Activated CD4-positive, CD25-positive, alpha-beta regulatory T cell treated with anti-CD3 and anti-CD28 coated beads, Interleukin-2, amount 50 U/mL, for 24 hours (primary cell): Measurements from ENCODE around the gene PLXNA1.

Experiments
- ATAC-seq, 2 donors: fragments of 150-1000 bp; cut with Tn5 transposase; one replicate each; pipeline ENCODE4 v1.10.0; 2021; ENCODE audit warnings: mild to moderate bottlenecking in 1 of 2, moderate library complexity in 1 of 2

The PLXNA1 gene

DNA sequence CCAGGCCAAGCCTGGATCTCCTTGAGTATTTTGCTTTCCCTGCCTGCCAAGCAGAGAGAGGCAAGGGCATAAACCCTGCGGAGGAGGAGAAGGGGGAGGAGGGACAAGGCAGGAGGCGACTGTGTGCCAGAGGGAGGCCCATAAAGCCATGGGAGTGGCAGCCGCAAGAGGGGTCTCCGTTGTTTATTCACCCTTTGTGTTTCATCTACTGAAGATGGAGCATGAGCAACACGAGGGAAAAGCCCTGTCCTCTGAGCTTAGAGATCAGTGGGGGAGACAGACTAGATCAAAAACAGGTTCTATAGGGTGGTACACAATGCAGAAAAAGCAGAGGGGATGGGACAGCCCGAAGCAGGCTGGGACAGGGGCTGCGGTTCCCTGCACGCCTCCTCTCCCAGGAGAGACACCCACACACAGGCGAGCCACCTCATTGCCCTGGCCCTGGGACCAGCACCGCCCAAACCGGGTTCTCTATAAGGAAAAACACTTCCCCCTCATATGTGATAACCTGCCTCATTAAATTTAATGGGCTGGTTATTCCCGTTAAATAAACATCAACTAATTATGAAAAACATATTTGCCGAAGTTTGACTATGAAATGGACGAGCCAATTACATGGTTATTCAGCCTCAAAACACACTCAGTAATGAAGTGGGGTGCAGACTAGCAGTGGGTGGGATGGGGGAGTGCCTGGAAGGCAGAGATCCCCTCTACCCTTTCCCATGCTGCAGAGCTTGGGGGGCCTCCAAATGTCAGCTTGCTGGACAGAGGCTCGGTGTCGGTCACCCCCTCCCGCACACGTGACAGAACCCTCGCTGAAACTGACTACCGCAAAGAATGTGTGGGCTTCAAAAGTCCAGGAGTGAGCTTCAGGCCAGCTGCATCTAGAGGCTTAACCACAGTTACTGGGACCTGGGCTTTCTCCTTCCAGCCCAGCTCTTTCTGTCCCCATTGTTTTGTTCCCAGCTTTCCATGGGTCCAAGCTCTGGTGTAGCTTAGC lies 14.2 kb upstream of the PLXNA1 start:
- ATAC-seq: no peak

- no peak for ATAC-seq
Observed at GRCh38 chr3:126969586-126969985, 13.3 kb upstream of the PLXNA1 start.

GRCh38 chr3:126970101-126970500 lies 12.8 kb upstream of the PLXNA1 start:
- ATAC-seq: no peak

GRCh38 chr3:126970921-126971320 lies 12.0 kb upstream of the PLXNA1 start:
- ATAC-seq: no peak

DNA sequence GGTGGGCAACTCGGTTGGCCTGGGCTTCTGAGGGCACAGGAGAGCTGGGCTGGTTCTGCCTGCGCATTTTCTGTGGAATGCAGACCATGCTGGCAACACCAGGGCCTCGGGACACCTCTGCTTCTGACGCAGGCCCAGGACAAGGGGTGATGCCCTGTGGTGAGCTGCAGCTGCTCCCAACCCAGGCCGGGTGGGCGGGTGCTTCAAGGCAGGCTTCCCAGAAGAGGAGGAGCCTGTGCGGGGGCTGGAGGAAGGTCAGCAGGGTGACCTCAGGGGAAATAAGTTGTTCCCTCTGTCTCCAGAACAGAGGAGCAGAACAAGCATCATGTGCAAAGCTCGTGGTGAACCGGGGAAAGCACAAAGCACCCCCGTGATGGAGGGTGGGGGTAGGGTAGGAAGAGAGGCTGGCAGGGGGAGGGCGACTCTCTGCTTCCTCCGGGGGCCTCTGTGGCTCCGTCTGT lies 11.0 kb upstream of the PLXNA1 start:
- no peak for ATAC-seq

GRCh38 chr3:126972866-126973265 lies 10.0 kb upstream of the PLXNA1 start:
- ATAC-seq: no peak

DNA sequence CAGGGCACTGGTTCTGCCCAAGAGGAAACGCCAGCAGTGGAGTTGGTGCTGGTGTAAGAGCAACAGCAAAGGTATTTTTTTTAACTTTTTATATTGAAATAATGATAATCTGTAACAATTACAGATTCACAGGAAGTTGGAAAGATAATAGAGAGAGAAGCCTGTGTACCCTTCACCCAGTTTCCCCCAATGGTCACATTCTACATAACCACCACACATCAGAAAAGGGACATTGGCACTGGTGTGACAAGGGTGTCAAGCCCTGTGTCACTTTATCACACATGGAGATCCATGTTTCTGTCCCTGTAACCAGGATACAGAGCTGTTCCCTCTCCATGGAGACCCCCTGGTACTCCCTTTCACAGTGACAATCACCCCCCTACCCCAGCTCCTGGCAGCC lies 9.1 kb upstream of the PLXNA1 start:
- ATAC-seq: no peak

- no peak for ATAC-seq
Observed at GRCh38 chr3:126974756-126975155, 8.2 kb upstream of the PLXNA1 start.

DNA sequence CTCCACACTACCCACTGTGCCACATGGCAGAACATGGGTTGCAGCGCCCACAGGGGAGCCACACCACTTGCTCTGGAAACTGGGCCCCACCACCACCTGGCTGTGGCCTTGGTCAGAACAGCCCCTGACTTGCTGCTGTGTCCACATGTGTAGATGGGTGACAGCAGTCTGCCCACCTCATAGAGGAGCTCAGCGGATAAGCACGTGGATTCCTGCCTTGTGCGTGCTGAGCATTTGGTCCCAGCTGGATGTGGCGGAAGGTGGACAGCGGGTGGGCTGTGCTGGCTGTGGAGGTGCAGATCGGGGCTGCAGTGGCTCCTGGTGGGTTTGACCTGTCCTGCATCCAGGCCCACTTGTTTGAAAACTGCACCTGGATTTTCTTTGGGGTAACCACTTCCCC lies 6.0 kb upstream of the PLXNA1 start:
- no peak for ATAC-seq

GRCh38 chr3:126977821-126978220 lies 5.1 kb upstream of the PLXNA1 start:
- no peak for ATAC-seq

- ATAC-seq: no peak
Observed at GRCh38 chr3:126978291-126978690, 4.6 kb upstream of the PLXNA1 start.

- ATAC-seq: no peak
Observed at GRCh38 chr3:126979046-126979628, 3.8 kb upstream of the PLXNA1 start.

DNA sequence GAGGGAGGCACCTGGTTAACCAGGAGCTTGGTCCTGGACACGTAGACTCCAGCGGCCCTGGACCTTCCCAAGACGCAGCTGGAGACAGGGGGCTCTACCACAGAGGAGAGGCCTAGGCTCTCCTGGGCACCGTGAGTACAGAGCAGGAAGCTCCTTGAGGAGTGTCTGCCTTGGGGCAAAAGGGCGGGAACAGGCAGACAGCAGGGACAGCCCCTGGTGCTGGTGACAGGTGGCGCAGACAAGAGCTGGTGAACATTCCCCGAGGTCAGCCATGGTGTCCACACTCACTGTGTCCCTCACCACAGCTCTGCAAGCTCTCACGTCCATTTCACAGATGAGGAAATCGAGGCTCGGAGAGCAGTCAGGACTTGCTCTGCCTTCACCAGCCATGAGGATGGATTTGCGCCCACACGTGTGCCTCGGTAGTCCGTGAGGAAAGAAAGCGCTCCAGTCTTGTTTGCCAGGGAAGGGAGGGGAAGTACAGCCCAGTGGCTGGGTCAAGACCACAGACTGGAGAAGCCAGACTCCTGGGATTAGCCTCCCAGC lies 2.6 kb upstream of the PLXNA1 start:
- no peak for ATAC-seq

- peak; percentile 47 to 49 for ATAC-seq
Observed at GRCh38 chr3:126982126-126982470, 817 bp upstream of the PLXNA1 start.

DNA sequence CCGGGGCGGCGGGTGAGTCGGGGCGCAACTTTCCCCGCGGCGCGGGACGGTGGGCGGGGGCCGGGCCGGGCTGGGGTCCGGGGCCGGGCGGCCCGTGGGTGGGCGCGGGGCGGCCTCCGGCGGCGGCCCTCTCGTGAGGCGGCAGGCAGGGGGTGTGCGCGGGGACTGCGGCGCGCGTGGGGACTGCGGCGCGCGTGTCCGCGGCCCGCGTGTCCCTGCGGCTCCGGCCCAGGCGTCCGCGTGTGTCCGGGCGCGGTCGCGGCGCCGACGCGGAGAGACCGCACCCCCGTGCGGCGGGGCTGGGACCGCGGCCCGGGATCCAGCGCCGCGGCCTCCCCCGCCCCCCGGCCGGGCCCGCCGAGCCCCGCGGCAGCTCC lies 349 bp downstream of the PLXNA1 start:
- no peak for ATAC-seq

DNA sequence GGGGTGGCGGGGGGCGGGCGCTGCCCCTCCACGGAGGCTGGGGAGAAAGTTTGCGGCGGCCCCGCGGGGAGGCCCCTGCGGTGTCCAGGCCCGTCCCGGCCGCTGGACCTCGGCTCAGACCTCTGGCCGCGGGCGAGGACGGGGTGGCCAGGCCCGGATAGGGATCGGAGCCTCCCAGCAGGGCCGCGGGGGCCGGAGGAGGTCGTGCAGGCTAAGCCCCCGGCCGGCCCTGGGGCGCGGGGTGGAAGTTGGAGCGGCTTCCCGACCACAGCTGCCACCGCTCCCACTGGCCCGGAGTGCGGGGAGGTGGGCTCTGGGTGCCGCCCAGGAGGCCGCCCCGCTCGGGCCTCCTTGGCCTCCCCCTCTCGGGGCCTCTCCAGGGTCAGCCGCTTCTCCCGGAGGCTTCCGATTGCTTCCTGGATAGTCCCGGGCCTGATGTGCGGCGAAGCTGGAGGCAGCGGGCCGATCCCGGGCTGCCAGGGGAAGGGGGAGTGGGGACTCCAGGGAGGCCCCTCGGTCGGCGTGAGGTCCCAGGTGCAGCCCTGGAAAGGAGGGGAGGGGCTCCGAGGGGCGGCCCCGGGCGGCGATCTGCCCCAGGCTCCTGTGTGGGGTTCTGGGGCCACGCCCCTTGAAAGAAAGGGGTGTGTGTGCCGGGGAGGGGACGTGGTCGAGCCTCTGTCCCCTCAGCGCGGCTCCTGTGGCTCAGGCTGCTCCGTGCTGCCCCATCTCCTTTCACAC lies 907 bp downstream of the PLXNA1 start:
- no peak for ATAC-seq

GRCh38 chr3:126984391-126985131 lies 1.6 kb downstream of the PLXNA1 start:
- ATAC-seq: no peak

DNA sequence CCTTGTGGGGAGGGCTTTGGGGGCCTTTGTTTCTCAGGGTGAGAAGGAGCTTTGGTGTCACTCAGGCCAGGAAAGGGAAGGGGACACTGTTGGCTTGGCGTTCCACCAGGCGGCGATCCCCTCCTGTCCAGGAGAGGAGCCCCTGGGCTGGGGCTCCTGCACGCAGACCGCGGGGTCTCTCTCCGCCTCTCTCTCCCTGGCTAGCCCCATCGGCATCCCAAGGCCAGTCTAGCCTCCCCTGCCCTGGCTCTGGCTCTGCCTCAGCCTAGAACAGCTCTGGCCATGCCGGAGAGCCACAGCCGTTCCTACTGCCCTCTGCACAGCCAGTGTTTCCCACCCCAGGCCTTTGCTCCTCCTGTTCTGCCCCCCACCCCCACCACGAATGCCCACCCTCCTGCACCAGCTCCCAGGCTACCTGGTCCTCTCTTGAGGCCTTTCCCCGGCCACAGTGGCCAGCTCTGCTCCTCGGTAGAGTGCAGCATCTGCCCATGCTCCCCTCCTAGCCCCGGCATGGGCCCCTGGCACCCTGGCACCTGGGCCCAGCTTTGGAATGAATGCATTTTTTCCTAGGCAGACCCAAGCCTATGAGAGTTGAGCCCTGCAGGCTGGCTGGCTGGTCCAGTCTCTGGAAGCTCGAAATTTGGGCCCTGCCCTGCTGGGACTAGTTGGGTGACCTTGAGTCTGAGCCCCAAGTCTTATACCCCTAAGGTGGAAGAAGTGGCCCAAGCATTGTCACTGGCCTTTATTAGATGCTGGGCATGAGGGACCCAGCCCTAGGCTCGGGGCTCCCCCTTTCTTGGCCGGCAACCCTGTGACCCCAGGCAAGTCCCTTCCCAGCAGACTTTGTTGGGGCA lies 2.4 kb downstream of the PLXNA1 start:
- ATAC-seq: no peak

- no peak for ATAC-seq
Observed at GRCh38 chr3:126986001-126986400, 3.1 kb downstream of the PLXNA1 start.

- no peak for ATAC-seq
Observed at GRCh38 chr3:126987129-126987528, 4.2 kb downstream of the PLXNA1 start.

- no peak for ATAC-seq
Observed at GRCh38 chr3:126987596-126987995, 4.7 kb downstream of the PLXNA1 start.
